Measurements from ENCODE around the gene GPR158.

DNA sequence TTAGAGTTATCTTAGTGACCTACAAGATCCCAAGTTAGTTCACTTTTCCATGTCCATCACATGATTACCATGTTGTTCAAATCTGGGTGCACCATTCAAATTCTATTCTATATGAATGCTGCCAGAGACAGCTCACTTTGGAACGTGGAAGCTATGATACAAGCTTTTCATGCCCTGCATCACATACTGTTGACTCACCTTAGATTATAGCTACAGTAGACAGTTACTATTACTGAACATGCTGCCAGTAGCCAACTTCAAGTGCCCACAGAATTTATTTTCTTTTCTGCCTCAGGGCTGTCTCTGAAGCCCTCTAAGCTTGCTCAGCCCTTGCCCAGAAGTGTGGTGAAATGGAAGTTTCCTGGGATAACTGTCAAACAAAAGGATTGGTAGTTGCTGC, 231.1 kb downstream of the GPR158 start:
- TF ChIP-seq CTCF (IDR thresholded peaks at IDR 0.05; ENCODE audit: low read depth, low read length, poor library complexity, severe bottlenecking) (no peak), EZH2phosphoT487 (IDR thresholded peaks at IDR 0.05; ENCODE audit: borderline replicate concordance, low read length) (no peak)
